H1 (cell line): Measurements from ENCODE around the gene ARHGAP26.

Experiments used
- CEBPB ChIP-seq: IDR thresholded peaks from 2 replicates; pipeline ENCODE4 v1.6.1; 2012; ENCODE audit warnings: low read depth, low read length
- GABPA ChIP-seq: IDR thresholded peaks from 2 replicates; pipeline ENCODE4 v1.6.1; 2011; ENCODE audit warnings: mild to moderate bottlenecking, low read length, moderate library complexity, borderline replicate concordance; ENCODE audit not compliant: insufficient read depth
- POLR2A ChIP-seq, 2 experiments: IDR thresholded peaks; 1 replicate in 1 of 2; 2 replicates in 1 of 2; pipeline ENCODE4 v1.6.1; 2011; ENCODE audit warnings: low read depth in 2 of 2, low read length in 2 of 2, mild to moderate bottlenecking in 2 of 2; ENCODE audit errors: control extremely low read depth in 1 of 2
- TF ChIP-seq, protein P1 (sequence below): IDR thresholded peaks from 2 replicates; pipeline ENCODE4 v1.6.1; 2012; ENCODE audit warnings: inconsistent platforms

DNA sequence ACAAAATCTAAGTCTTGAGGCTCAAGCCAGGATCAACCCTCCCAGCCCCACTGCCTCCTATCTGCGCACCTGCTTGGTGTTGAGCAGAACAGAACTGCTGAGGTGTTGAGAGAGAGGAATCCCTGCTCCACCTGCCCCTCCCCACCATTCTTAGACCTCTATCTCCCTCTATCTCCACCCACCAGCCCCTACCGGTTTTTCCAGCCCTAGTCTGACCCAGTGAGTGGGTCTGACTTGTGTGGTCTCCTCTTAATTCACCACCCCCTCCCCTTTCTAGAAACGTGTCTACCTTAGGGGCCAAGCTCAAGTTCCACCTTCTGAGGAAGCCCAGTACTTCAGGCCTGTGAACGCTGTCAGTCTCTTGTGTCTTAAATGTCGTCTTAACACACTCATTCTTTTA, 93.7 kb downstream of the ARHGAP26 start:
- TF ChIP-seq POLR2A (IDR thresholded peaks at IDR 0.05; ENCODE audit: control extremely low read depth in 1 of 2, low read depth in 2 of 2, low read length in 2 of 2) (no peak), GABPA (no peak), CEBPB (no peak)
- TF ChIP-seq, protein P1, sequence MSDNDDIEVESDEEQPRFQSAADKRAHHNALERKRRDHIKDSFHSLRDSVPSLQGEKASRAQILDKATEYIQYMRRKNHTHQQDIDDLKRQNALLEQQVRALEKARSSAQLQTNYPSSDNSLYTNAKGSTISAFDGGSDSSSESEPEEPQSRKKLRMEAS: no peak
